ENCODE measurements around the gene PPP2R5C. TPM values are rescaled to one million over a fixed set of nuclear protein-coding genes. Genes with fewer than 3 reads are reported as not detected.

The PPP2R5C gene
- total and polyA plus RNA-seq, 2 of the 8 experiments (the other 6 are each of a cell fraction or from before 2014, with no cell fraction given): 49.6 to 95.9 TPM

DNA sequence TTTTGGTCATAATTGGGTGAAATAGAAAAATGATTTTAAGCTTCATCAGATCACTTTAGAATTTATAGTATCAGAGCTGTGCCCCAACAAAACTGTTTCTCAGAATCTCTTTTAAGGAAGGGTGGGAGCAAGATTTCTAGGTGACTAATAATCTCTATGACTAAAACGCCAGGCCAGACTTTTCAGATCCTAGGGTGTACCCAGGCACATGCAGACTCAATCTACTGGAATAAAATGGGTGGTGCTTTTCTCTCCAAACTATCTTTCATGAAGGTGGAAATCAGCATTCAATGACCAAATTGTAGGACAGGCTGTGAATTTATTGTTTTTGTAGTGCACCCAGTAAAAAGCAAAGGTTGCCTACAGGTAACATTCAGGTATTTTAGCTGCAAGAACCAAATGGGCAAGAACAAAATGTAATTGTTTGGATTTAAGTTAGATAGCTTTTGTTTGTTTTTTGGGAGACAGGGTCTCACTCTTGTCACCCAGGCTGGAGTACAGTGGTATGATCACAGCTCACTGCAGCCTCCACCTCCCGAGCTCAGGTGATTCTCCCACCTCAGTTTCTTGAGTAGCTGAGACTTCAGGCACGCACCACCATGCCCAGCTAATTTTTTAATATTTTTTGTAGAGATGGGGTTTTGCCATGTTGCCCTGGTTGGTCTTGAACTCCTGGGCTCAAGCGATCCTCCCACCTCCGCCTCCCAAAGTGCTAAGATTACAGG lies 49.5 kb downstream of the PPP2R5C start (continued):
- TF ChIP-seq, protein P1, sequence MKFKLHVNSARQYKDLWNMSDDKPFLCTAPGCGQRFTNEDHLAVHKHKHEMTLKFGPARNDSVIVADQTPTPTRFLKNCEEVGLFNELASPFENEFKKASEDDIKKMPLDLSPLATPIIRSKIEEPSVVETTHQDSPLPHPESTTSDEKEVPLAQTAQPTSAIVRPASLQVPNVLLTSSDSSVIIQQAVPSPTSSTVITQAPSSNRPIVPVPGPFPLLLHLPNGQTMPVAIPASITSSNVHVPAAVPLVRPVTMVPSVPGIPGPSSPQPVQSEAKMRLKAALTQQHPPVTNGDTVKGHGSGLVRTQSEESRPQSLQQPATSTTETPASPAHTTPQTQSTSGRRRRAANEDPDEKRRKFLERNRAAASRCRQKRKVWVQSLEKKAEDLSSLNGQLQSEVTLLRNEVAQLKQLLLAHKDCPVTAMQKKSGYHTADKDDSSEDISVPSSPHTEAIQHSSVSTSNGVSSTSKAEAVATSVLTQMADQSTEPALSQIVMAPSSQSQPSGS (IDR thresholded peaks at IDR 0.05; ENCODE audit: low read length): no peak
- TF ChIP-seq TEAD4 (IDR thresholded peaks at IDR 0.05; ENCODE audit: low read depth, low read length) (no peak), NRF1 (IDR thresholded peaks at IDR 0.05; ENCODE audit: low read depth, low read length) (no peak), EZH2 (IDR thresholded peaks at IDR 0.05; ENCODE audit: low read depth, low read length, severe bottlenecking) (no peak), RNF2 (IDR thresholded peaks at IDR 0.05; ENCODE audit: borderline replicate concordance, low read depth, low read length, missing control alignments, poor library complexity, severe bottlenecking) (no peak)
